ENCODE measurements around the gene SLC38A2. TPM values are rescaled to one million over a fixed set of nuclear protein-coding genes. Genes with fewer than 3 reads are reported as not detected.

SLC38A2 gene
- total and polyA plus RNA-seq, 2 donors (not counting 1 experiment from before 2014, with no cell fraction given), result 61.6 to 202 TPM

GRCh38 chr12:46403719-46404070 lies 31.1 kb upstream of the SLC38A2 start:
- H3K27me3 Mint-ChIP-seq, result no peaks in the 10 kb centered on the region
- CTCF ChIA-PET, result interaction anchor here (0.6 kb wide), 1 partner anchor 658 kb away, joined by 3 read pairs; no protein-coding TSS in a partner anchor
- intact Hi-C loops (cut with micrococcal nuclease), result loop anchor here (1.0 to 2.0 kb wide), 2 partner anchors 15 to 32 kb away; no protein-coding TSS in a partner anchor
- H3K4me3 ChIP-seq (ENCODE audit: control extremely low read depth in 1 of 5, extremely low read depth in 1 of 5, insufficient read depth in 1 of 5, low read depth in 2 of 5, low read length in 4 of 5), result no peak overlapping the region
- no peaks in the 10 kb centered on the region for H4K20me1 ChIP-seq (ENCODE audit: control insufficient read depth, insufficient read depth, low read length, poor library complexity, severe bottlenecking)
- peak overlapping the region; percentile 4 for H3K27ac Mint-ChIP-seq
- no peak for DNase-seq
- POLR2A ChIA-PET, result no interaction called here
- H3K4me3 Mint-ChIP-seq, result no peak overlapping the region
- no peaks in the 10 kb centered on the region for H3K27me3 ChIP-seq (replicated peaks in 1 of 4; ENCODE audit: control extremely low read depth in 1 of 4, control insufficient read depth in 3 of 4, insufficient read depth in 4 of 4, low read length in 3 of 4)
- H3K27ac ChIP-seq (ENCODE audit: low read length in 2 of 2), result no peak overlapping the region
- H3K79me2 ChIP-seq (ENCODE audit: control insufficient read depth, insufficient read depth, low read length), result peaks cover 5% of the 10 kb centered on the region
- no peak for ATAC-seq (ENCODE audit: low read depth)
- H3K4me1 ChIP-seq (ENCODE audit: control insufficient read depth in 2 of 2, insufficient read depth in 2 of 2, low read length in 2 of 2), result peaks cover 20 to 26% of the 10 kb centered on the region in 2 donors
- H3K36me3 ChIP-seq (replicated peaks in 1 of 2; ENCODE audit: control extremely low read depth in 1 of 2, control insufficient read depth in 1 of 2, extremely low read depth in 1 of 2, insufficient read depth in 2 of 2, low read length in 1 of 2), result no peaks in the 10 kb centered on the region
- no peaks in the 10 kb centered on the region for H3K9me3 ChIP-seq (ENCODE audit: control extremely low read depth in 1 of 3, control insufficient read depth in 2 of 3, insufficient read depth in 1 of 3, low read length in 2 of 3)
- peaks cover 49% of the 10 kb centered on the region for H3K4me1 Mint-ChIP-seq
- H3K4me2 ChIP-seq (replicated peaks; ENCODE audit: low read depth, low read length, poor library complexity, severe bottlenecking), result peak overlapping the region; percentile 32
- TF ChIP-seq EZH2 (IDR thresholded peaks at IDR 0.05; ENCODE audit: borderline replicate concordance, insufficient read depth, low read depth, low read length, poor library complexity, severe bottlenecking), result no peak
- TF ChIP-seq, protein P1, sequence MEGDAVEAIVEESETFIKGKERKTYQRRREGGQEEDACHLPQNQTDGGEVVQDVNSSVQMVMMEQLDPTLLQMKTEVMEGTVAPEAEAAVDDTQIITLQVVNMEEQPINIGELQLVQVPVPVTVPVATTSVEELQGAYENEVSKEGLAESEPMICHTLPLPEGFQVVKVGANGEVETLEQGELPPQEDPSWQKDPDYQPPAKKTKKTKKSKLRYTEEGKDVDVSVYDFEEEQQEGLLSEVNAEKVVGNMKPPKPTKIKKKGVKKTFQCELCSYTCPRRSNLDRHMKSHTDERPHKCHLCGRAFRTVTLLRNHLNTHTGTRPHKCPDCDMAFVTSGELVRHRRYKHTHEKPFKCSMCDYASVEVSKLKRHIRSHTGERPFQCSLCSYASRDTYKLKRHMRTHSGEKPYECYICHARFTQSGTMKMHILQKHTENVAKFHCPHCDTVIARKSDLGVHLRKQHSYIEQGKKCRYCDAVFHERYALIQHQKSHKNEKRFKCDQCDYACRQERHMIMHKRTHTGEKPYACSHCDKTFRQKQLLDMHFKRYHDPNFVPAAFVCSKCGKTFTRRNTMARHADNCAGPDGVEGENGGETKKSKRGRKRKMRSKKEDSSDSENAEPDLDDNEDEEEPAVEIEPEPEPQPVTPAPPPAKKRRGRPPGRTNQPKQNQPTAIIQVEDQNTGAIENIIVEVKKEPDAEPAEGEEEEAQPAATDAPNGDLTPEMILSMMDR (IDR thresholded peaks at IDR 0.05), result no peak
- peak overlapping the region; percentile 8 for H3K9ac ChIP-seq (ENCODE audit: low read length)
- no peak overlapping the region for H2AFZ ChIP-seq (ENCODE audit: insufficient read depth, low read depth, low read length, poor library complexity, severe bottlenecking)
- peaks cover 3% of the 10 kb centered on the region for H3K9me3 Mint-ChIP-seq (ENCODE audit: insufficient read depth)

DNA sequence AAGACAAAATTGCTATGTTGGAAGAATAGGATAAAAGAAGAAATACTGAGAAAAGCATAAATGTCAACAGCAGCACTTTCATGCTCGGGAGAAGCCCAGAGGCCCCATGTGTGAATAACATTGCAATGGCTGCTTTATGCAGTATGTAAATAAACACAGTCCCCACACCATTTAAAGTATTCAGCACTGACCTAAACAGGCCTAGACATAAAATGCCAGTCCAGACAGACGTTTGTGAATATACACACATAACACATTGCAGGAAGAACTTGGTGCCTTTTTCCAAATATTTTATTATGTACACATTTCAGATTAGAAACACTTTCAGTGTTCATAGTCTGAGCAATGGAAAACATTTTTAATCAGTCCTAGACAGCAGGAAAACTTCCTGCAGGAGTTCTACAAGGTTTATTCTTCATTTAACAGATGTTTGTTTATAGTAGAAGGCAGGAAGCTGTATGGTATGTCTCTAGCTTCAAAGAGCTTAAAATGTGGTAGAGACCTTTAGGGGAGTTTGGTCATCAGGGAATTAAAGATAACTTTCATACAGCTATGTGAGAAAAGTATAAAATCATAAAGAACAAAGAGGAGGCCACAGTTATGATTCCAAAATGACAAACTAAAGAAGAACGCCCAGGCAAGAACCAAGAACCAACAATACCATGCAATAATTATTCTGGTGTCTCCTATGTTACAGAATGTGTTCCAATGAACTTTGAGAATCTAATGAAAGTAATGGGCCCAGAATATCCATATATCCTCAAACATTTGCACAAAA lies 30.6 kb upstream of the SLC38A2 start:
- TF ChIP-seq EZH2 (IDR thresholded peaks at IDR 0.05; ENCODE audit: borderline replicate concordance, insufficient read depth, low read depth, low read length, poor library complexity, severe bottlenecking), result no peak
- TF ChIP-seq, protein P1 (IDR thresholded peaks at IDR 0.05), result no peak
- no peaks in the 10 kb centered on the region for H3K9me3 ChIP-seq (ENCODE audit: control extremely low read depth in 1 of 3, control insufficient read depth in 2 of 3, insufficient read depth in 1 of 3, low read length in 2 of 3)
- 43% methylated on average over 1 of the region's 3 CpGs for WGBS (ENCODE audit: insufficient coverage)
- no peak for DNase-seq
- H3K4me2 ChIP-seq (replicated peaks; ENCODE audit: low read depth, low read length, poor library complexity, severe bottlenecking), result no peak overlapping the region
- ChIA-PET CTCF (no interaction called here), POLR2A (no interaction called here)
- H4K20me1 ChIP-seq (ENCODE audit: control insufficient read depth, insufficient read depth, low read length, poor library complexity, severe bottlenecking), result no peaks in the 10 kb centered on the region
- Mint-ChIP-seq H3K4me3 (no peak overlapping the region), H3K9me3 (ENCODE audit: insufficient read depth) (peaks cover 3% of the 10 kb centered on the region), H3K4me1 (peaks cover 53% of the 10 kb centered on the region), H3K27me3 (no peaks in the 10 kb centered on the region), H3K27ac (peak overlapping the region; percentile 22)
- no peak overlapping the region for H2AFZ ChIP-seq (ENCODE audit: insufficient read depth, low read depth, low read length, poor library complexity, severe bottlenecking)
- no peaks in the 10 kb centered on the region for H3K27me3 ChIP-seq (replicated peaks in 1 of 4; ENCODE audit: control extremely low read depth in 1 of 4, control insufficient read depth in 3 of 4, insufficient read depth in 4 of 4, low read length in 3 of 4)
- no peak overlapping the region for H3K27ac ChIP-seq (ENCODE audit: low read length in 2 of 2)
- H3K9ac ChIP-seq (ENCODE audit: low read length), result no peak overlapping the region
- peaks cover 1% of the 10 kb centered on the region for H3K79me2 ChIP-seq (ENCODE audit: control insufficient read depth, insufficient read depth, low read length)
- peaks cover 20 to 26% of the 10 kb centered on the region in 2 donors for H3K4me1 ChIP-seq (ENCODE audit: control insufficient read depth in 2 of 2, insufficient read depth in 2 of 2, low read length in 2 of 2)
- no peak for ATAC-seq (ENCODE audit: low read depth)
- H3K36me3 ChIP-seq (replicated peaks in 1 of 2; ENCODE audit: control extremely low read depth in 1 of 2, control insufficient read depth in 1 of 2, extremely low read depth in 1 of 2, insufficient read depth in 2 of 2, low read length in 1 of 2), result no peaks in the 10 kb centered on the region
- no peak overlapping the region for H3K4me3 ChIP-seq (ENCODE audit: control extremely low read depth in 1 of 5, extremely low read depth in 1 of 5, insufficient read depth in 1 of 5, low read depth in 2 of 5, low read length in 4 of 5)
- intact Hi-C loops (cut with micrococcal nuclease), result loop anchor here (2.0 kb wide), 1 partner anchor 14 kb away; no protein-coding TSS in a partner anchor
